SU-DHL-6 (cell line): ENCODE data around the gene ATP2A1.

ENCODE experiments used
- CTCF ChIP-seq: fragments of 200-600 bp; sonication (generic); IDR thresholded peaks from one replicate; pipeline ENCODE4 v1.5.1; 2017; ENCODE audit warnings: antibody characterized with exemption, mild to moderate bottlenecking, low read length, moderate library complexity; ENCODE audit not compliant: insufficient read depth, poor library complexity, severe bottlenecking
- EZH2phosphoT487 ChIP-seq: fragments of 200-600 bp; sonication (generic), shearing (Covaris generic); conservative IDR thresholded peaks from 2 replicates; pipeline ENCODE4 v1.6.1; 2018; ENCODE audit warnings: mild to moderate bottlenecking, antibody characterized with exemption, low read length, moderate library complexity, mixed read lengths

DNA sequence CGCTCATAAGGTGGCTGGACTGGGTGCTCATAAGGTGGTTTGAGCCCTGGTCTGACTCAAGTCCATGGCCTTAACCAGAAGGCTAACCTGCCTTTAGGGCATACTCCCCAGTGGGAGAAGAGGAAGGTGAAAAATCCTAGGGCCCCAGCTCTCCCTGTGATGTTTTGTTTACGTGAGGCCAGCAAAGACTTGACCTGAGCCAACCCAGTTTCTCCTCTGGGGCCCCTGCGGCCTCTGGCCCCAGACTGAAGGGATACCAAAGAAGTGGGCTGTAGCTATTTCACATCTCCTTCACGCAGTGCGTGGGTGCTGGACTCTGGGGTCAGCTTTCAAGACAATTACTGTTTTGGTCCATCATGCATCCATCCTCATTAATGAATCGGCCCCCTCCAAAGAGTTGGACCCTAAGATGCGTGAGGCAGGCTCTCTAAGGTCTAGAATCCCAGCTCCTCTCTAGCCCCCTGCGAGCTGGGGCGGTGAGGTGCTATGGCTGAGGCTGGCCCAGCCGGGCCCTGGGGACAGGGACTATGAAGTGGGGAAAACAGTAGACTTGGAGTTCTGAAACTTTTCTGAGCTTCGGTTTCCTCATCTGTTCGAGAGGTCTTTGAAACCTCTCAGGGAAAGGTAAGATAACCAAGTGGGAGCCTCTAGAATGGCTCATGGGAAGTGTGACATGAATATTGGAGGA is 13.1 kb upstream of the ATP2A1 start:
- TF ChIP-seq CTCF (no peak), EZH2phosphoT487 (no peak)
